GM18868 (cell line): ENCODE results near the gene SPINT2.

Source experiments
- ATAC-seq: cut with Tn5 transposase; IDR thresholded peaks from one replicate; pipeline ENCODE4 v1.9.1; 2021; ENCODE audit warnings: mild to moderate bottlenecking, moderate library complexity; ENCODE audit not compliant: unreplicated experiment

The SPINT2 gene

DNA sequence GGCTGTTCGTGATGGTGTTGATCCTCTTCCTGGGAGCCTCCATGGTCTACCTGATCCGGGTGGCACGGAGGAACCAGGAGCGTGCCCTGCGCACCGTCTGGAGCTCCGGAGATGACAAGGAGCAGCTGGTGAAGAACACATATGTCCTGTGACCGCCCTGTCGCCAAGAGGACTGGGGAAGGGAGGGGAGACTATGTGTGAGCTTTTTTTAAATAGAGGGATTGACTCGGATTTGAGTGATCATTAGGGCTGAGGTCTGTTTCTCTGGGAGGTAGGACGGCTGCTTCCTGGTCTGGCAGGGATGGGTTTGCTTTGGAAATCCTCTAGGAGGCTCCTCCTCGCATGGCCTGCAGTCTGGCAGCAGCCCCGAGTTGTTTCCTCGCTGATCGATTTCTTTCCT is 27.5 kb downstream of the SPINT2 start:
- no peak for ATAC-seq

DNA sequence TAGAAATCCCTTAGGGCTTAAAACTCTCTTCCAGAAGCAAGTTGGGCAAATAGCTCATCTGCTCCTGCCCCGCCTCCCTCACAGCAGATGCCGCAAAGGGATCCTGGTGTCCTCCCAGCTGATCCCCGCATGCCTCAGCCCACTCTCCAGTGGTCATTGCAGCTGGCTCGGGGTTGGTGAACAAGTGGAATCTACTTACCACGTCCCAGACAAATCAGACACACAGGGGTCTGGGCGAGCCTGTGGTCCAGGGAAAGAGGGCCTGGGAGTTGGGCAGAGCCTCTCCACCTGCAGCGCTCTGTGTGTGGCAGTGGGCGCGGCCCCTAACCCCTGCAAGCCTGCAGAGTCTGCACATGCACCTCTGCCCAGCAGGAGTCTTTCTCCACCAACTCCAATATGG is 28.9 kb downstream of the SPINT2 start:
- no peak for ATAC-seq

DNA sequence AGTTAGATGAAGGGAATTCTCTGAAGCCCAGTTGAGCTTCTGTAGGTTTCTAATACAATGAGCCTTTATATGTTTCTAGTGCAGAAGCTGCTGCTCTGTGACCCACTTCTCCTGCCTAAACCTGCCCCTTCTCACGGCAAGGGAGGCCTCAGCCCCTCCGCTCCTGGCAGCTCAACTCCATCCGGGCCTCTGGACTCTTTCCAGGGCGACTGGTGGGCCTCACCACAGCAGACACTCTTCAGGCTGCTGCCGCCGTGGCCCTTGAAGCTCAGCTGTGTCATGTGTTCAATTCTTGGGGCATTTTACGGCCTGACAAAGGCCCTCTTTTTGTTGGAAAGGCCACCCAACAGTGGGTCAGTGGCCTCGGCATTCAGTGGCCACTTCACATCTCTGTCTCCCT is 29.7 kb downstream of the SPINT2 start:
- ATAC-seq, result no peak

DNA sequence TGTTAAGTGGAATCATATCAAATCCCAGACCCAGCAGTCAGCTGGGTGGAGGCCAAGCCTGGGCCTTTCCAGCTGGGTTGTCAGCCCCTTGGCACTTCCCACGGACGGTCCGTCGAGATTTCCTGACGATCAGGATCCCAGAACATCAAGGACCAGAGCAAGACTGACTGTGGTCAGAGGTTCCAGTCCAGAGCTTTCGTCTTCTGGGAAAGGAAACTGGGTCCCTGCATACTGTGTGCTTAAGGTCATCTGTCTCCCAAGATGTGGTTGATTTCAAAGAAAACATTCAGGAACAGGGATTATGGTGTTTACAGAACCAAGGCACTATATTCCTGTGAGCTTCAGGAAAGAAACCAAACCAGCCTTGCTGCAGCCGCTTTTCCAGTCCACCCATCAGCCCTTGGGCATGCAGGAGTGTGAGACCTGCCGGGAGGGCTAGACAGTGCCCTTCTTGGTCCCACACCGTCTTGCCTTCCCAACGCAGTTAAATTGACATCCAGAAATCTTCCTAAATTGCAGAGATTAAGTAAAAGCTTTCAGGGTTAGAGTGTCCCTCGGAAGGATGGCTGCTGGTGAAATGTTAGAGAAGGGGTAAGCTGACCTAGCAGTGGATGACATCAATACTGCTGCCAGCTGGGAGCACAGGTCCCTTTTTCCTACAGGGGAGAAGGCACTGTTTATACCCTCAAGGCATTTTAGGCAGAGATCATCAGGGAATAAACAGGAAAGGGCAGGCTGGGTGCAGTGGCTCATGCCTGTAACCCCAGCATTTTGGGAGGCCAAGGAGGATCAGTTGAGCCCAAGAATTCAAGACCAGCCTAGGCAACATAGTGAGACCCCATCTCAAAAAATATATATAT is 34.7 kb downstream of the SPINT2 start:
- no peak for ATAC-seq

DNA sequence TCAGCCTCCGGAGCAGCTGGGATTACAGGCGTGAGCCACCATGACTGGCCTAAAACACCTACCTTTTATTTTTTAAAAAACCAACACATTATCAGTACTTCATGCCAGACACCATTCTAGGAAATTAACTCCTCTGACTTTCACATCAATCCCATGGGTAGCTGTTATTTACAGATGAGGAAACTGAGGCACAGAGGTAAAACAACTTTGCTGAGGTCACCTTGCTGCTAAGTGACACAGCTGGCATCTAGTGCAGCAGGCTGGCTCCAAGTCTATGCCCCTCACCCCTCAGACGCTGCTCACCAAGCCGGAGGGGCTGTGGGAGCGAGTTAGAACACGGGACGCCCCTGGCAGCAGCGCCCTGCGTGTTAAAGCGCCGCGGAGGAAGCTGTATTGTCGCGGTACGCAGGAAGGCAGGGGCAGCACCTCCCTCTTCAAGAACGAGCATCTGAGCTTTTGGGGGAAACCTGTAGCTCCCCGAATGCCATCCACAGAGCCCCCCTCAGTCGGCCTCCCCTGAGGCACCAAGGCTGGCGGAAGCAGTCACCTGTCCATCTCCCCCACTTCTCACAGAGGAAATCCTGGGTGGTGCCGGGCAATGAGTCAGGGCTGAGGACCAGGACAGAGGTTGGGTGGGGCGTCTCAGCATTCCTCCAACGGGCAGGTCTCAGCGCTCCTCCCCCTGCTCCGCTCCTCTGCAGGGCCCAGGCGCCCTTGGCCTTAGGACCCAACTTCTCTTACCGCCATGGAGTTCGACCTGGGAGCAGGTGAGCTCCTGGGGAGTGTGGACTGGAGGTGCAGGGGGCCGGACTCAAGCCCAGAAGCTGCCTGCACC is 39.4 kb downstream of the SPINT2 start, which contains the start of gene C19orf33:
Gene C19orf33 (plus strand): TSS at position 735 of the 835 bp plus-strand sequence. CDS start 11 bp downstream, at position 746.
- no peak for ATAC-seq

DNA sequence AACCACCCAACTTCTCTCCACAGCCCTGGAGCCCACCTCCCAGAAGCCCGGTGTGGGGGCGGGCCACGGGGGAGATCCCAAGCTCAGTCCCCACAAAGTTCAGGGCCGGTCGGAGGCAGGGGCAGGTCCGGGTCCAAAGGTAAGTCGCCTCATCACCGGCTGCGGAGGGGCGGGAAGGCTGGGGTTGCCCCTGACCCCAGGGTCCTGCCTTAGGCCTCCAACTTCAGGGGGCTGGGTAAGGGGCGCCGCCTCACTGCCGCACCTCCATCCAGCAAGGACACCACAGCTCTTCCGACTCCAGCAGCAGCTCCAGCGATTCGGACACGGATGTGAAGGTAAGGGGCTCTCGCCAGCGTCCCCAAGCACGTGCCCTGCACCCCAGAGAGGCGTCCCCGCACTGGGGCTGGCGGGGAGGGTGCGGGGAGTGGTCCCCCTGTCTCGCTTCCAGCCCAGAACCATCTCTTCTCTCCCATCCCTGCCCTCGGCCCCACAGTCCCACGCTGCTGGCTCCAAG is 40.0 kb downstream of the SPINT2 start:
- no peak for ATAC-seq

DNA sequence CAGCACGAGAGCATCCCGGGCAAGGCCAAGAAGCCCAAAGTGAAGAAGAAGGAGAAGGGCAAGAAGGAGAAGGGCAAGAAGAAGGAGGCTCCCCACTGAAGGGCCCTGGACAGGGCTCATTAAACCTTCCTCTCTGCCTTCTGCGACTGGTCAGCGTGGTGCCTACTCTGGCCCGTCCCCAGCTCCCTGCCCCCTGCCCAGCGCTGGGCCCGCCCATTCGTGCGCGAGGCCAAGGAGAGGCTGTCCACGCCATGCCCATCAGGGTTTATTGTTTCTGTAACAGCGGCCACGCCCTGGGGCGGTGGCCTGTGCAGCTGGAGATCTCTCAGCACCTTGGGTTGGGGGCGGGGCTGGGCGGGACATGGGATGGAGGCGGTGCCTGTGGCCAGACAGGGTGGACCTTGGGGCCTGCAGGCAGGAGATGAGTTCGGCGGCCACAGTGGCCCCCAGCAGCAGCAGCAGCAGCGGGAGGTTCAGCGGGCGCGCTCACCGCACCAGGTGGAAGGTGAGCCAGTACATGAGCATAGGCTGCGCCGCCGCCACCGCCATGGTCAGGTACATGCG is 40.6 kb downstream of the SPINT2 start:
- ATAC-seq, result no peak

DNA sequence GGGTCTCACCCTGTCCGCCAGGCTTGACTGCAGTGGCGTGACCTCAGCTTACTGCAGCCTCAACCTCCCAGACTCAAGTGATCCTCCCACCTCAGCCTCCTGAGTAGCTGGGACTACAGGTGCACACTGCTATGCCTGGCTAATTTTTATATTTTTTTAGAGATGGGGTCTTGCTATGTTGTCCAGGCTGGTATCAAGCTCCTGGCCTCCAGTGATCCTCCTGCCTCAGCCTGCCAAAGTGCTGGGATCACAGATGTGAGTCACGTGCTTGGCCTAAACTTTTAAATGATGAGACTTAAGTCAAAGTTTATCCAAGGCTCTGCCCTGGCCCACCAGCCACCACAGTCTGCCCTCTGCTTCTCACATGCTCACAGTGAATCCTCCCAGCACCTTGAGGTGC is 41.9 kb downstream of the SPINT2 start:
- no peak for ATAC-seq

DNA sequence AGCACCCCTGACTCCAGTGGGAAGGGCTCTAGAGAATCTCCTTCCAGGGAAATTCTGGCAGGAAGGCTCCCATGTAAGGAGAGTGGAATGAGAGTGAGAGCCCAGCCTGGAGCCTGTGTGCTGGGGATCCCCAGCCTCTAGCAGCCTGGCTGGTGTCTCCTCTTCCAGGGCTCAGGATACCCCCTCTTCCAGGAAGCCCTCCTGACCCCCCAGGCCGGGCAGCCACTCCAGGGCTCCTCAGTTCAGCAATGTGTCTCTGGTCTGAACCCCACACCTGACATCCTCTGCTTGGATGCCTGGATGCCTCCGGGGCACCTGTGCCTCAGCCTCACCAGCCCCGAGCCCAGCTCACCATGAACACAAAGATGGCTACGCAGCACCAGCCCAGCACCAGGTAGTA is 42.7 kb downstream of the SPINT2 start:
- ATAC-seq, result no peak

DNA sequence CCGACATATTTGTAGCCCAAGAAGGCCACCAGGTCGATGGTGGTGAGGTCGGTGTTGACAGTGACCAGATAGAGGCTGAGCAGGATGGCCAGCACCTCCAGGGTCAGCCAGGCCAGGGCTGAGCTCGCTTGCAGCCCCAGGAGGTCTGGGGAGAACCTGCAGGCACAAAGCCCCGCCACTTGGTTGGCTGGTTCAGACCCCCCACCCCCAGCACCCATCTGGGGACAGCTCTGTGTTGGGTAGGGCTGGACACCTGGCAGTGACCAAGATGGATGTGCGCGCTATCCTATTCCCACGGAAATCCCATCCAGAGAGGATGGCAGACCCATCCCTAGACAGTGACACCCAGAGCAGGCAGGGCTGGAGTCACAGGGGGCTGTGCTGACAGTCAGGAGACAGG is 43.2 kb downstream of the SPINT2 start:
- ATAC-seq, result no peak

DNA sequence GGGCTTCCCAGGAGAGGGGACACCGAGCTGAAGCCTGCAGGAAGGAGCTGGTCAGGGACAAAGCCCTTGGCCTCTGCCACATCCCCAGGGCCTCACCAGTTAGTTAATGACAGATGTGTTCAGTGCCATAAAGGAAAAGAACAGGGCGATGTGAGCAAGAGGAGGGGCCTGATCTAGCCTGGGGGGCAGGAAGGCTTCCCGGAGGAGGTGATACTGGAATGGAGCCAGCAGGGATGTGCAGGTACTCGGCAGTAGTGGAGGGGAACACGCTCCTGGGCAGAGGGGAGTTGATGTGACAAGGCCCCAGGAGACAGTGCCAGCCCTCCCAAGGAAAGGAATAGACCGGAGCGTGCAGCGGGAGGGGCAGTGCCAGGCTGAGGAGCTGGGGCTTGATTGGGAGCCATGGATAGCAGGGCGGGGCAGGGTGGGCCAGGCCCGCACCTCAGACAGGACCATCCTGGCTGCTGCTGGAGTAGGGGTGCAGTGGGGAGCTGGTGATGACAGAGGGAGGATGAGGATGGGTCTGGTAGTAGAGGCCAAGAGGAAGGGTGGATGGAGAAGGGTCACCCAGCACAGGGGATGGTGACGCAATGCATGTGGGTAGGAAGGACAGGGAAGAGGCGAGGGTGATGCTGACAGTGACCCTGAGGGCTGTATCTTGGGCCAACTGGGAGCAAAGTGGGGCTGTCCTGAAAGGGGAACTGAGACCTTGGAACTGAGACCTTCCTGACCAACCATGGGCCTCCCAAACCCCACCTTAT is 43.8 kb downstream of the SPINT2 start:
- ATAC-seq, result no peak

DNA sequence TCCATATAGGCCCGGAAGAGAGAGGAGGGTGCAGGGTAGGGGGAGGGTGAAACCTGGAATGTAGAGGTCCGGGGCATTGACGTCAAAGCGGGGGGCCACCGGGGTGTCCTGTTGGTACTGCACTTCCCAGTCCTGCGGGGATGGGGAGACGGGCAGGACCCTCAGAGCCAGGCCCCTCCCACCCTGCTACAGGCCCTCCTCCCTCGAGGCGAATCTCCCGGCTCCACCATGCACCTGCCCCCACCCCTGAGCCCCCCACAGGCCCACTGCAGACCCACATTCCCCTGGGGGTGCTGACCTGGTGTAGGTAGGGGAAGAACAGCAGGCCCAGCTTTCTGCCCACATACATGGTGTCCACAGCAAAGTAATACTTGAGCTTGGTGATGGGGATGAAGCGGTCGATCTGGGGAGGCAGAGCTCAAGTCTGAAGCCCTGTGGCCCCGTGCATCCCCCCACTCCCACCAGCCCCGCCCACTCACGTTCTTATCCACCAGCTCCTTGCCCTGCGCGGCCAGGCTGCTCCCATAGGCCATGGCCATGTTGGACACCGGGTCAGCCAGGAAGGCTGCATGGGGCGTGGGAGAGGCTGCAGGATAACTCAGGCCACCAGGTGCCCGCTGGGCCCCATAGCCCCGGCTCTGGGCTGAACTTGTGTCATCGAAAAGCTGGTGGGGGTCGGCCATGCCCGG is 44.7 kb downstream of the SPINT2 start:
- no peak for ATAC-seq

DNA sequence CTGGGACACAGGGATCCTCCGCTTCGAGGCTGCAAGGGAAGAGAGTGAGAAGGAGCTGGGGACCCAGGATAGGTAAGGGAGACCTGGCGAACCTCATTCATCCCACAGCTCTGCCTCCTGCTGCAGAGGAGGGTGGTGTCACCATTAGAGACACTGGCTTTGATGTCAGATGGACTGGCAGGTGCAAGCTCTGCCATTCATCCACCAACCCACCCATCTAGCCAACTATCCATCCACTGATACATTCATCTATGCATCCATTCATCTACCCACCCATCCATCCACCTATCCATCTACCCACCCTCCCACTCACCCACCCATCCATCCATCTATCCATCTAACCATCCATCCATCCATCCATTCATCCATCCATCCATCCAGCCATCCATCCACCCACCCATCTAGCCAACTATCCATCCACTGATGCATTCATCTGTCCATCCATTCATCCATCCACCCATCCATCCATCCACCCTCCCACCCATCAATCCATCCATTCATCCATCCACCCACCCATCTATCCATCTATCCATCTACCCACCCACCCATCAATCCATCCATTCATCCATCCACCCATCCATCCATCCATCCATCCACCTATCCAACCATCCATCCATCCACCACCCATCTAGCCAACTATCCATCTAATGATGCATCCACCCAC is 45.4 kb downstream of the SPINT2 start:
- ATAC-seq, result no peak

DNA sequence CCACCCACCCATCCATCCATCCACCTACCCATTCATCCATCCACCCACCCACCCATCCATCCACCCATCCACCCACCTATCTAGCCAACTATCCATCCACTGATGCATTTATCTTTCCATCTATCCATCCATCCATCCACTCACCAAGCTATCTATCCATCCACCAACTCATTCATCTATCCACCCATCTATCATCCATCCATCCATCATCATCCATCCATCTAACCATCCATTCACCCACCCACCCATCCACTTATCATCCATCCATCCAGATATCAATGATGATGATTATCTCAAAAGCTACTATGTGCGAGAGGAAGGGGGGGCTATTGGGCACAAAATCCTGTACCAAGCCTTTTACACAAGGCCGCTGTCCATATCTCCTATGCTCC is 45.9 kb downstream of the SPINT2 start:
- no peak for ATAC-seq

DNA sequence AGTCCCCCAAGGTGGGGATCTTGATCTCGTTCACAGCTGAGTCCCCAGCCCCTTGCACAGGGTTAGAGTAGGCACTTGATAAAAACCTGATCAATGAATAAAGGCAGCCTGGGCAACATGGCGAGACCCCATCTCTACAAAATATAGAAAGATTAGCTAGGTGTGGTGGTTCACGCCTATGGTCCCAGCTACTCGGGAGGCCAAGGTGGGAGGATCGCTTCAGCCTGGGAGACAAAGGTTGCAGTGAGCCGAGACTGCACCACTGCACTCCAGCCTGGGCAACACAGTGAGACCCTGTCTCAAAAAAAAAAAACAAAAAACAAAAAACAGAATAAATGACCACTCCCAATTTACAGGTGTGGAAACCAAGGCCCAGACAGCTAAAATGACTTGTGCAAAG is 46.6 kb downstream of the SPINT2 start:
- ATAC-seq, result no peak

DNA sequence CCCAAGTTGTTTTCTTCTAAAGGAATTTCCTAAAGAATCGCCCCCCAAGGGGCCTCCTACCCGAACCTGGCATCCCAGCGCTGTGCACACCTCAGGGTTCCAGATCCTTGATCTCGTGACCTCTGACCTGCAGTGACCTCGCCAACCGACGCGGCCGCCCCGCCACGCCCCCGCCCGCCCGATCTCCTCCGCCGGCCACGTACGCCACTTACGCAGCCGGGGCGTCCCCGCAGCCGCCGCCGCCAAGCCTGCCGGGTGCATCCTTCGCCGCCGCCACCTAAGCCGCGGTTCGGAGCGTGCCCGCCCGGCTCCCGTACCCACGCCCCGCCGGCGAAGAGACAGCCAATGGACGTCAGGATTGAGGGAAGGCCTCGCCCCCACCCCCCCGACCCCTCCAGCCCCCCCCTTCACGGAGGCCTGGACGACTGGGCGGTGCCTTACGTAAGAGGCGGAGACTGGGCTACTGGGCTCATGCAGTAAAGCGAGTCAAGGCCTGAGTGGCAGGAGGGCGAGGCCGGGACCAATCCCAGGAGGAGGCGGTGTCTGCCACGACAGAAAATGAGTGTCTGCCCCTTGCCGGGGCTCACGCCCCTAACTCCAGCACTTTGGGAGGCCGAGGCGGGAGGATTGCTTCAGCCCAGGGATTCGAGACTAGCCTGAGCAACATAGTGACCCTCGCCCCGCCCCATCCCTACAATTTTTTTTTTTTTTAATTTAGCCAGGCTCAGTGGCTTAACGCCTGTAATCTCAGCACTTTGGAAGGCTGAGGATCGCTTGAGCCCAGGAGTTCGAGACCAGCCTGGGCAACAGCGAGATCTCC is 51.5 kb downstream of the SPINT2 start, which contains the start of gene YIF1B:
Gene YIF1B (minus strand): TSS at position 291 of the 820 bp plus-strand sequence. CDS start 30 bp downstream, at position 261.
- peak; percentile 91 for ATAC-seq

DNA sequence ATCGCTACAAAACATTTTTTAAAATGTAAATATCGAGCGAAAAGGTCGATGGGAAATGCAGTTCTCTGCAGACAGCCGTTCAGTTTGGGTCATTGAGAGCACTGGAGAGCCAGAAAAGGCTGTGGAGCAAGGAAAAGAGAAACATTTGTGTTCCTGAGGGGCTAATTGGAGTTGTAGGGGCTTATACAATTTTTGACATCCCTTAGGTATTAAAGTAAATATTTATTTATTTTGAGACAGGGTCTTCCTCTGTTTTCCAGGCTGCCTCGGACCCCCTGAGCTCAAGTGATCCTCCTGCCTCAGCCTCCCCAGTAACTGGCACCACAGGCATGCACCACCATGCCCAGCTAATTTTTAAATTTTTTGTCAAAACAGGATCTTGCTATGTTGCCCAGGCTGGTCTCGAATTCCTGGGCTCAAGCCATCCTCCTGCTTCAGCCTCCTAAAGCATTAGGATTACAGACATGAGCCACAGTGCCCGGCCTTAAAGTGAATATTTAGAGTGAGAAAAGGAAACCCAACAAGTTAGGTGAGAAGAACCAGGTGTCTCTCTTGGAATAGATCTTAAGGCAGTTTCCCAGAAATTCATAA is 52.2 kb downstream of the SPINT2 start:
- ATAC-seq, result no peak

DNA sequence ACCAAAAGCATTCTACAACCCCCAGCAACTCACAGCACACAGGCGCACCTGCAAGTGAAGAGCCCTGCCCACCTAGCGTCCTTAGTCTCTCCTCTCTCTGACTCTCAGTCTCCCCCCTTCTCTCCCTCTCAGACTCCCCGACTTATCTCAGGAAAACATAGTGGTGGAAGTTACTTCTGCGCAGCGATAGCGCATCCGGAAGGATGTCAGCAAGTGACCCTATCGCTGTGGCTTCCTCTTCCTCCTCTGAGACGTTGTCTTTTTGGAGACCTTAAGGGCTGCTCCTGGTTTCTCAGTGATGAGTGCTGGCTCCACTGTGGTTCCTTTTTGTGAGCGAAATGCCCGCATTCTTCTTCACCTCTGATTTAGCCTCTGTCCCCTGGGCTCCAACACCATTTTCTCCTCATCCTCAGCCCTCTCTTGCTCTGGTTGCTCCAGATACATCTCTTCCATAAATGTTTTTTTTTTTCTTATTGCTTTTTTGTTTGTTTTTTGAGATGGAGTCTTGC is 52.8 kb downstream of the SPINT2 start:
- no peak for ATAC-seq
